Stomach smooth muscle (tissue), 2 donors: ENCODE results near the gene SLC35E4.
"Not testable (repeated sequence)": the region's sequence is repeated elsewhere in the genome, so short reads cannot be mapped to it uniquely, and the experiment has no call there.

Source experiments
- H3K27ac ChIP-seq: one replicate; pipeline ENCODE4 v1.7.0; 2013; ENCODE audit warnings: mild to moderate bottlenecking, low read length, inconsistent platforms
- H3K27me3 ChIP-seq, 2 donors: one replicate each; pipeline ENCODE4 v1.7.0; 2013; ENCODE audit warnings: low read length in 2 of 2; ENCODE audit not compliant: insufficient read depth in 2 of 2, control insufficient read depth in 1 of 2
- H3K36me3 ChIP-seq, 2 donors: one replicate each; pipeline ENCODE4 v1.7.0; 2013; ENCODE audit warnings: low read length in 2 of 2; ENCODE audit not compliant: control insufficient read depth in 2 of 2, insufficient read depth in 2 of 2
- H3K4me1 ChIP-seq: one replicate; pipeline ENCODE4 v1.7.0; 2013; ENCODE audit warnings: low read length; ENCODE audit not compliant: control insufficient read depth, insufficient read depth
- H3K4me3 ChIP-seq, 2 donors: one replicate each; pipeline ENCODE4 v1.7.0; 2013; ENCODE audit warnings: low read length in 2 of 2
- H3K9ac ChIP-seq, 2 donors: one replicate each; pipeline ENCODE4 v1.7.0; 2013; ENCODE audit warnings: low read length in 2 of 2, mild to moderate bottlenecking in 1 of 2
- H3K9me3 ChIP-seq, 2 donors: one replicate each; pipeline ENCODE4 v1.7.0; 2013; ENCODE audit warnings: low read length in 2 of 2; ENCODE audit not compliant: control insufficient read depth in 2 of 2
- donor health status: healthy.
- donor health status: Pancreatic carcinoma.

SLC35E4 gene, protein sequence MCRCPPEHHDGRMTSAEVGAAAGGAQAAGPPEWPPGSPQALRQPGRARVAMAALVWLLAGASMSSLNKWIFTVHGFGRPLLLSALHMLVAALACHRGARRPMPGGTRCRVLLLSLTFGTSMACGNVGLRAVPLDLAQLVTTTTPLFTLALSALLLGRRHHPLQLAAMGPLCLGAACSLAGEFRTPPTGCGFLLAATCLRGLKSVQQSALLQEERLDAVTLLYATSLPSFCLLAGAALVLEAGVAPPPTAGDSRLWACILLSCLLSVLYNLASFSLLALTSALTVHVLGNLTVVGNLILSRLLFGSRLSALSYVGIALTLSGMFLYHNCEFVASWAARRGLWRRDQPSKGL

DNA sequence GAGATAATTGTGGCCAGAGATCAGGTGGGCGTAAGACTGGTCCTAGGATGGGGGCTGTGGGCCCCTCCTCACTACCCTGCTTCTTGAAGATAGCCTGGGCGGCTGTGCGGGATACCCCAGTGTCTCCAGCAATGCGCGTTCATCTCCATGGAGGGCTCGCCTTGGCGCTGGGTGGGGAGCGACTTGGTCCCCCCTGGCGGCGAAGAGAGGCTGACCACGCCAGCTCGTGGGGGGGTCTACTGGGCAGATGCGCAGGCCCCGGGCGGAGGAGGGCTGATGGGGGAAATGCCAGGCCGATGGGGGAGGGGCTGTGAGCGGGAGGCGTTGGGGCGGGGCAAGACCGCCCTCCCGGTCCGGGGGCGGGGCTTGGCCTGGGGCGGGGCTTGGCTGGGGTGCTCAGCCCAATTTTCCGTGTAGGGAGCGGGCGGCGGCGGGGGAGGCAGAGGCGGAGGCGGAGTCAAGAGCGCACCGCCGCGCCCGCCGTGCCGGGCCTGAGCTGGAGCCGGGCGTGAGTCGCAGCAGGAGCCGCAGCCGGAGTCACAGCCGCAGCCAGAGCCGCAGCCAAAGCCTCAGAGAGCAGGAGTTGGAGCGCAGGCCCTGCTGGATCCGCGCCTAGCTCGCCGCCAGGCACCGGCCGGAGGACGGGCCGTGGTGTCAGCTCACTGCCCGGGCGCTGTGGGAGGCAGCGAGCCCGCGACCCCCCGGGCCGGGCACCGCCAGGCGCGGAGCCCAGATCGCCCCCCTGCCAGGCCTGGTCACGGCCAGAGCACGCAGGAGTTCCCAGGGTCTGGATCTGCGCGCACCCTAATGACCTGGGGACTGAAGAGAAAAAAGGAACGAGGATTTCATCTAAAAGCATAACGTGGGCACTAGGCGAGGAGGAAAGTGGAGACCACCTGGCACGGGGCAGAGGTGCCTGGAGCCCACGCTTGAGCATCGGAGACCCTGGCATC, at the start of gene SLC35E4:
SLC35E4 (plus strand) TSS at position 509 of the 953 bp plus-strand sequence. CDS start 670 bp downstream, outside the sequence.
- H3K27ac ChIP-seq, result peak within 1 kb of the TSS; percentile 88
- H3K9ac ChIP-seq, result peak within 1 kb of the TSS; percentile 87 to 90
- H3K36me3 ChIP-seq, result no peaks in the 10 kb centered on the region
- peaks cover 33% of the 10 kb centered on the region for H3K4me1 ChIP-seq
- H3K27me3 ChIP-seq, result no peaks in the 10 kb centered on the region
- peak within 1 kb of the TSS; percentile 78 to 86 for H3K4me3 ChIP-seq
- H3K9me3 ChIP-seq, result no peaks in the 10 kb centered on the region

DNA sequence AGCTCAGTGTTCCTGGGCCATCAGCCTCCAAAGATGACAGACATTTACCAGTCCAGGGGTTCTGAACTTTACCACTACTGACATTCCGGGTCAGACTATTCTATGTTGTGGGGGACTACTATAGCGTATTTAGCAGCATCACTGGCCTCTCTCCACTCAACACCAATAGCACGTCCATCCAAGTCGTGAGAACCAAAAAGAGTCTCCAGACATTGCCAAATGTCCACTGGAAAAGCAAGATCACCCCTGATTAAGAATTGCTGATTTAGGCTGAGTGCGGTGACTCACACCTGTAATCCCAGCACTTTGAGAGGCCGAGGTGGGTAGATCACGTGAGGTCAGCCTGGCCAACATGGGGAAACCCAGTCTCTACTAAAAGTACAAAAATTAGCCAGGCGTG, 49.2 kb upstream of the SLC35E4 start:
- no peaks in the 10 kb centered on the region for H3K27me3 ChIP-seq
- H3K27ac ChIP-seq, result no peak overlapping the region
- no peak overlapping the region for H3K9ac ChIP-seq
- H3K4me1 ChIP-seq, result peaks cover 9% of the 10 kb centered on the region
- peaks cover 57 to 73% of the 10 kb centered on the region in 2 donors for H3K36me3 ChIP-seq
- no peaks in the 10 kb centered on the region for H3K9me3 ChIP-seq
- H3K4me3 ChIP-seq, result no peak overlapping the region

DNA sequence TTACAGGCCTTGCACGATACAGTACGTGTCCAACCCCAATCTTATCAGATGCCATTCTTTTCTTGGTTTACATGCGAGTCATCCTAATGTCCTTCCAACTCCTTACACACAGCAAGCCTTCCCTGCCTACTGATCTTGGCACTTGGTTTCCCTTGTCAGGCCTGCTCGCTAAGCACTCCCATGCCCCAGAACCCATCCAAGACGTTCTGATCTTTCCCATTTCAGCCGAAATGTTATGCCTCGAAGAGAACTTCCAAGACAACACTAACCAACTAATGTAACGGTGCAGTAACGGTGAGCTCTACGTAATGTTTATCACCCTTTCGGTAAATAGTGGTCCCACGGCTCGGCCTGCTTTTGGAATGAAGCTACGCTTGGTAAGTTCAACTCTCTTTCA, 44.4 kb upstream of the SLC35E4 start:
- no peaks in the 10 kb centered on the region for H3K27me3 ChIP-seq
- peaks cover 13% of the 10 kb centered on the region for H3K4me1 ChIP-seq
- H3K27ac ChIP-seq, result peak overlapping the region; percentile 66
- peak overlapping the region; percentile 91 to 100 for H3K4me3 ChIP-seq
- peak overlapping the region; percentile 93 for H3K9ac ChIP-seq
- peaks cover 23 to 30% of the 10 kb centered on the region in 2 donors for H3K36me3 ChIP-seq
- H3K9me3 ChIP-seq, result no peaks in the 10 kb centered on the region

DNA sequence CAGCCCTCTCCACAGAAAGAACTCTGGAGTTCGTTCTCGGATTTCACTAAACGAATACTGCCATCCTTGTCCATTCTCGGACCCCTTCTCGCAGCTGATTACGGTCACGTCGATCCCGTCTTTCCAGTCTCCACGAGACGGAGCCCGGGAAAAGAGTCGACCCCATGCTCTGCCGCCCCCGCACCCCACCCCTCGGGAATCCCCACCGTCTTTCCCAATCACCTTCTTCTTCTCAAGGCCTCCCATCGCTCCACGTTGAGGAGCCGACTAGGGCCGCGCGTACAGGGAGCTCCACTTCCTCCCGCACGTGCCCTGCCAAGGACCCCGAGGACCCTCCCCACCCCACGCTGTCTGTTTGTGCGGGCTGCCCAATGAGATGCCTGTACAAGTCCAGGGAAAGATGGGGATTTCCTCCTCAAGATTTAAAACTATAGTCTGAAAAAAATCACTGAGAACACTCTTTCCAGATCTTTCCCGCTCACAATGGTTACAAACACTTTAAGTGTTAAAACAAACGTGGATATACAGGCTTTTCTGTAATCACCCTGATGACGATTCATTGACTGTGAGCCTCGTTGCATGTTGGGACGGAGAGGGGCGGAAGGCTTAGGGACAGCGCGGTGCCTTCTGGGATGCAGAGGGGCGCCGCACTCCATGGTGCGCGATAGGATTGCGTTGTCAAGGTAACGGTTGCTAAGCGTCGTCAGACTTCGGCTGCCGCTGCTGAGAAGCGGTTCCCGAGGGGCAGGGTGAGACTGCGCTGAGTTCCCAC, 43.8 kb upstream of the SLC35E4 start, which contains the start of gene PES1:
PES1 (minus strand) TSS at position 323 of the 772 bp plus-strand sequence; CDS start at position 246, 77 bp downstream.
- Histone ChIP-seq H3K9ac (peak within 1 kb of the TSS; percentile 93), H3K27me3 (no peaks in the 10 kb centered on the region), H3K27ac (peak within 1 kb of the TSS; percentile 66), H3K4me1 (peaks cover 13% of the 10 kb centered on the region), H3K4me3 (peak within 1 kb of the TSS; percentile 91 to 100), H3K9me3 (no peaks in the 10 kb centered on the region), H3K36me3 (peaks cover 17 to 25% of the 10 kb centered on the region in 2 donors)

DNA sequence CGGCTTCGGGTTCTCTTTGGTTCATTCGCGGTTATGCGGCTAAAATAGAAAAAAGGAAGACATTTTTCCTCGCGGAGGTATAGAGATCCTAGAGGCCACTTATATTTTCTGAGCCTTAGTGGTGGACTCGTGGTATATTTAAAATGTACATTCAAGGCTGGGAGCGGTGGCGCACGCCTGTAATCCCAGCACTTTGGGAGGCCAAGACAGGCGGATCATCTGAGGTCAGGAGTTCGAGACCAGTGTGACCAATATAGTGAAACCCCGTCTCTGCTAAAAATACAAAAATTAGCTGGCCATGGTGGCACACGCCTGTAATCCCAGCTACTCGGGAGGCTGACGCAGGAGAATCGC, 43.2 kb upstream of the SLC35E4 start:
- H3K27me3 ChIP-seq, H3K9me3 ChIP-seq: not testable (repeated sequence)
- Histone ChIP-seq H3K4me3 (peak overlapping the region; percentile 91 to 100), H3K27ac (peak overlapping the region; percentile 66), H3K9ac (peak overlapping the region; percentile 47 to 93), H3K4me1 (peaks cover 13% of the 10 kb centered on the region), H3K36me3 (peaks cover 11 to 19% of the 10 kb centered on the region in 2 donors)

DNA sequence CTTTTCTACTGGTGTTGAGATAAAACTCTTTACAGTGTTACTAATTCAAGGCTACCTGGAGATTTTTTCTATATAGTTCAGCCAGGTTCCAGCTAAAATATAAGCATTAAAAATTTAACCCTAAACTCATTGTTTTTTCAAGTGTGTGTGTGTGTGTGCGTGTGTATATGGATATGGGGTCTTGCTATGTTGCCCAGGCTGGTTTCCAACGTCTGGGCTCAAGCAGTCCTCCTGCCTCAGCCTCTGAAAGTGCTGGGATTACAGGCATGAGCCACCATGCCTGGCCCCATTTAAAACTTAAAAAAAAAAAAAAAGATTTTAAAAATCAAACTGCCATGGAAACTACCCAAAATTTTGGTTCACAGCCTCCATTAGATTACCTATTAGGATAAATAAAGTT, 39.4 kb upstream of the SLC35E4 start:
- no peak overlapping the region for H3K27ac ChIP-seq
- H3K9ac ChIP-seq, result no peak overlapping the region
- no peaks in the 10 kb centered on the region for H3K27me3 ChIP-seq
- no peak overlapping the region for H3K4me3 ChIP-seq
- H3K36me3 ChIP-seq, result no peaks in the 10 kb centered on the region
- peaks cover 5% of the 10 kb centered on the region for H3K4me1 ChIP-seq
- H3K9me3 ChIP-seq, result no peaks in the 10 kb centered on the region

DNA sequence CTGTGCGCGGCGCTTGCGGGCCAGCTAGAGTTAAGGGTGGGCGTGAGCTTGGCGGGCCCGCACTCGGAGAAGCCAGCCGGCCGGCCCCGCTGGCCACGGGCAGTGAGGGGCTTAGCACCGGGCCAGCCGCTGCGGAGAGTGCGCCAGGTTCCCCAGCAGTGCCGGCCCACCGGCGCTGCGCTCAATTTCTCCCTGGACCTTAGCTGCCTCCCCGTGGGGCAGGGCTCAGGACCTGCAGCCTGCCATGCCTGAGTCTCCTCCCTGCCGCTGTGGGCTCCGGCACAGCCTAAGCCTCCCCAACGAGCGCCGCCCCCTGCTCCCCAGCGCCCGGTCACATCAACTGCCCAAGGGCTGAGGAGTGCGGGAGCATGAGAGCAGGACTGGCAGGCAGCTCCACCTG, 38.7 kb upstream of the SLC35E4 start:
- H3K9me3 ChIP-seq, result no peaks in the 10 kb centered on the region
- H3K9ac ChIP-seq, result no peak overlapping the region
- H3K36me3 ChIP-seq, result no peaks in the 10 kb centered on the region
- peaks cover 4% of the 10 kb centered on the region for H3K4me1 ChIP-seq
- no peak overlapping the region for H3K27ac ChIP-seq
- H3K27me3 ChIP-seq, result no peaks in the 10 kb centered on the region
- no peak overlapping the region for H3K4me3 ChIP-seq

DNA sequence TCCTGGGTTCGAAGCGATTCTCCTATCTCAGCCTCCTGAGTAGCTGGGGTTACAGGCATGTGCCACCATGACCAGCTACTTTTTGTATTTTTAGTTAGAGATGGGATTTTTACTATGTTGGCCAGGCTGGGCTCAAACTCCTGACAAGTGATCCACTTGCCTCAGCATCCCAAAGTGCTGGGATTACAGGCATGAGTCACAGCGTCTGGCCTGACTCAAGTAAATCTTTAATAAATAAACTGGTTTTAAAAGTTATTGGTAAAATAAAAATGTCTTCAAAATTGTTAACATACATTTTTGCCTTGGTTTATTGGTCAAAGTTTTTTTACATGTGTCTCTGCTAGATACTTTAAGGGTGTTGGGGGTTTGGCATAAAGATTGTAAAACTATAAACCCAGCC, 36.6 kb upstream of the SLC35E4 start:
- no peaks in the 10 kb centered on the region for H3K9me3 ChIP-seq

DNA sequence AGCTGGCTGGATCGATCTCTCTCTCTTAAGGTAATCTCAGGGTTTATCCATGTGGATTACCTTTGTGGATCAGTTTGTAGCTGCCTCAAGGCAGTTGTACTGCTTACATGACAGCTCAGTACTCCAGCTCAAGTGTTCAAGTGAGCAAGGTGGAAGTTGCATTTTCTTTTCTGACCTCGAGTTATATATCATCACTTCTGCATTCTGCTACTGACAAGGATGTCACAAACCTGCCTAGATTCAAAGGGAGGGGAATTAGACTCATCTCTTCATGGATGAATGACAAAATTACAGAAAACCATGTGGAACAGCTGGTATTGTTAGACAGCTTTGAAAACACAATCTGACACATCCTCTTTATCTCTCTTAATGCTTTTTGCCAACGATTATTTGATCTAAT, 34.7 kb upstream of the SLC35E4 start:
- H3K9ac ChIP-seq, result no peak overlapping the region
- peaks cover 6% of the 10 kb centered on the region for H3K4me1 ChIP-seq
- H3K27me3 ChIP-seq, result no peaks in the 10 kb centered on the region
- no peaks in the 10 kb centered on the region for H3K9me3 ChIP-seq
- H3K36me3 ChIP-seq, result no peaks in the 10 kb centered on the region
- no peak overlapping the region for H3K27ac ChIP-seq
- H3K4me3 ChIP-seq, result no peak overlapping the region

More for the DNA sequence above, 36.6 kb upstream of the SLC35E4 start:
- no peaks in the 10 kb centered on the region for H3K27me3 ChIP-seq
- H3K27ac ChIP-seq, result no peak overlapping the region
- H3K36me3 ChIP-seq, result no peaks in the 10 kb centered on the region
- H3K9ac ChIP-seq, result no peak overlapping the region
- no peak overlapping the region for H3K4me3 ChIP-seq
- no peaks in the 10 kb centered on the region for H3K4me1 ChIP-seq

DNA sequence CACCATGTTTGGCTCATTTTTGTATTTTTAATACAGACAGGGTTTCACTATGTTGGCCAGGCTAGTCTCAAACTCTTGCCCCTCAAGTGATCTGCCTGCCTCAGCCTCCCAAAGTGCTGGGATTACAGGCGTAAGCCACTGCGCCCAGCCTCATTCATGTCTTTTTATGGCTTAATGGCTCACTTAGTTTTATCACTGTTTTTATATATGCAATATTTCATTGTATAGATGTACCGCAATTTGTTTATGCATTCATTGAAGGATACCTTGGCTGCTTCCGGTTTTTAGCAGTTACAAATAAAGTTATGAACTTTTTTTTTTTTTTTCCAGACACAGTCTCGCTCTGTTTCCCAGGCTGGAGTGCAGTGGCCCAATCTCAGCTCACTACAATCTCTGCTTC, 34.1 kb upstream of the SLC35E4 start:
- Histone ChIP-seq H3K36me3 (no peaks in the 10 kb centered on the region), H3K27me3 (no peaks in the 10 kb centered on the region), H3K27ac (no peak overlapping the region), H3K4me3 (no peak overlapping the region), H3K9ac (no peak overlapping the region), H3K9me3 (no peaks in the 10 kb centered on the region), H3K4me1 (peaks cover 8% of the 10 kb centered on the region)
